VCaP (cell line): ENCODE results near the gene TRIM71.

Source experiments
- H3K27ac ChIP-seq: fragments of 450-650 bp; 2 replicates; pipeline ENCODE4 v1.5.1; 2017
- CTCF ChIP-seq: fragments of 450-650 bp; conservative IDR thresholded peaks from 2 replicates; pipeline ENCODE4 v1.5.1; 2017; ENCODE audit warnings: mild to moderate bottlenecking, moderate library complexity

The TRIM71 gene

GRCh38 chr3:32881624-32882023 lies 63.8 kb downstream of the TRIM71 start:
- H3K27ac ChIP-seq: no peak overlapping the region
- TF ChIP-seq CTCF: no peak

GRCh38 chr3:32882189-32882588 lies 64.4 kb downstream of the TRIM71 start:
- no peak overlapping the region for H3K27ac ChIP-seq
- no peak for TF ChIP-seq CTCF

- H3K27ac ChIP-seq: no peak overlapping the region
- no peak for TF ChIP-seq CTCF
These were observed 64.8 kb downstream of the TRIM71 start for GRCh38 chr3:32882603-32883025.

GRCh38 chr3:32883817-32884216 lies 66.0 kb downstream of the TRIM71 start:
- no peak for TF ChIP-seq CTCF
- H3K27ac ChIP-seq: peak overlapping the region; percentile 29; the same call in 1 of the 2 replicates

- H3K27ac ChIP-seq: no peak overlapping the region
- no peak for TF ChIP-seq CTCF
These were observed 66.8 kb downstream of the TRIM71 start for GRCh38 chr3:32884591-32884990.

GRCh38 chr3:32885283-32885901 lies 67.6 kb downstream of the TRIM71 start:
- TF ChIP-seq CTCF: no peak
- H3K27ac ChIP-seq: no peak overlapping the region

- TF ChIP-seq CTCF: no peak
These were observed 68.5 kb downstream of the TRIM71 start for GRCh38 chr3:32886296-32886695.

More at GRCh38 chr3:32886296-32886695, 68.5 kb downstream of the TRIM71 start:
- H3K27ac ChIP-seq: no peak overlapping the region
